Measurements from ENCODE around the gene GALNT17. TPM values are rescaled to one million over a fixed set of nuclear protein-coding genes. Genes with fewer than 3 reads are reported as not detected.

Gene GALNT17
- polyA plus RNA-seq, 1 donor (not counting 4 experiments of a cell fraction or from before 2014, with no cell fraction given), result not detected

DNA sequence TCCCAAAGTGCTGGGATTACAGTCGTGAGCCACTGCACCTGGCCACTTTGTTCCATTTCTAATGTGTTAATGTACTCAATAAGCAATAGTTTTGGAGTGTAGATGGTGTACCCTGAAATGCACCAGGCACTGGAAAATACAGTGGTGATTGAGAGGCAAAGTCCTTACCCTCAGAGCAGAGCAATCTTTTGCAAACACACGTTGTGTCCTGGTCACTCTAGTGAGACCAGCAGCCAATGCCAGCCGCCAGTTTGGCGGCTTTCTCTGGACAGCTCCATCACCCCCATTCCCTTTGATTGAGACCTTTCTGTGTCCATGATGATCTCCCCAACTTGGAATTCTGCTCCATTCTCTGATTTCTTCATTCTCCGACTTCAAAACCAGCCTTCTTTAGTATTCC, 231.3 kb downstream of the GALNT17 start:
- Histone ChIP-seq H3K36me3 (ENCODE audit: control insufficient read depth in 2 of 2, extremely low read depth in 1 of 2, insufficient read depth in 2 of 2, low read length in 2 of 2) (no peaks in the 10 kb centered on the region), H3K4me3 (ENCODE audit: control insufficient read depth in 2 of 3, extremely low read depth in 1 of 3, insufficient read depth in 2 of 3, low read depth in 1 of 3, low read length in 3 of 3) (no peak overlapping the region), H3K79me2 (ENCODE audit: control insufficient read depth, insufficient read depth, low read length) (no peaks in the 10 kb centered on the region), H3K9me3 (ENCODE audit: control insufficient read depth, low read depth, low read length) (peaks cover 2% of the 10 kb centered on the region), H3K4me1 (ENCODE audit: control insufficient read depth, extremely low read depth, insufficient read depth, low read length) (no peaks in the 10 kb centered on the region), H4K20me1 (ENCODE audit: control insufficient read depth, extremely low read depth, insufficient read depth, low read length) (no peaks in the 10 kb centered on the region), H3K9me1 (ENCODE audit: control insufficient read depth, extremely low read depth, insufficient read depth, low read length) (no peaks in the 10 kb centered on the region), H2AFZ (ENCODE audit: control insufficient read depth, low read length) (no peak overlapping the region), H3K4me2 (ENCODE audit: control insufficient read depth, extremely low read depth, insufficient read depth, low read depth, low read length) (no peak overlapping the region), H3K27ac (ENCODE audit: control insufficient read depth, insufficient read depth, low read length) (no peak overlapping the region), H3K9ac (ENCODE audit: control insufficient read depth, extremely low read depth, insufficient read depth, low read length) (no peak overlapping the region), H3K27me3 (ENCODE audit: control insufficient read depth, extremely low read depth, insufficient read depth, low read length) (no peaks in the 10 kb centered on the region)
- dilution Hi-C loops (cut with MboI; ENCODE audit: extremely low pct_ligation_motif_present, low sequenced_read_pairs), result no loop called here
- FAIRE-seq, result no peak
- DNase-seq (ENCODE audit: low read depth, low spot score), result no peak
- TF ChIP-seq, protein P1, sequence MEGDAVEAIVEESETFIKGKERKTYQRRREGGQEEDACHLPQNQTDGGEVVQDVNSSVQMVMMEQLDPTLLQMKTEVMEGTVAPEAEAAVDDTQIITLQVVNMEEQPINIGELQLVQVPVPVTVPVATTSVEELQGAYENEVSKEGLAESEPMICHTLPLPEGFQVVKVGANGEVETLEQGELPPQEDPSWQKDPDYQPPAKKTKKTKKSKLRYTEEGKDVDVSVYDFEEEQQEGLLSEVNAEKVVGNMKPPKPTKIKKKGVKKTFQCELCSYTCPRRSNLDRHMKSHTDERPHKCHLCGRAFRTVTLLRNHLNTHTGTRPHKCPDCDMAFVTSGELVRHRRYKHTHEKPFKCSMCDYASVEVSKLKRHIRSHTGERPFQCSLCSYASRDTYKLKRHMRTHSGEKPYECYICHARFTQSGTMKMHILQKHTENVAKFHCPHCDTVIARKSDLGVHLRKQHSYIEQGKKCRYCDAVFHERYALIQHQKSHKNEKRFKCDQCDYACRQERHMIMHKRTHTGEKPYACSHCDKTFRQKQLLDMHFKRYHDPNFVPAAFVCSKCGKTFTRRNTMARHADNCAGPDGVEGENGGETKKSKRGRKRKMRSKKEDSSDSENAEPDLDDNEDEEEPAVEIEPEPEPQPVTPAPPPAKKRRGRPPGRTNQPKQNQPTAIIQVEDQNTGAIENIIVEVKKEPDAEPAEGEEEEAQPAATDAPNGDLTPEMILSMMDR (optimal IDR thresholded peaks at IDR 0.05 in 1 of 3, IDR thresholded peaks at IDR 0.05 in 1 of 3, conservative IDR thresholded peaks at IDR 0.05 in 1 of 3; ENCODE audit: extremely low read depth in 1 of 3, insufficient read depth in 2 of 3, low read length in 3 of 3), result no peak
- no peak for TF ChIP-seq EZH2 (IDR thresholded peaks at IDR 0.05; ENCODE audit: low read length)

DNA sequence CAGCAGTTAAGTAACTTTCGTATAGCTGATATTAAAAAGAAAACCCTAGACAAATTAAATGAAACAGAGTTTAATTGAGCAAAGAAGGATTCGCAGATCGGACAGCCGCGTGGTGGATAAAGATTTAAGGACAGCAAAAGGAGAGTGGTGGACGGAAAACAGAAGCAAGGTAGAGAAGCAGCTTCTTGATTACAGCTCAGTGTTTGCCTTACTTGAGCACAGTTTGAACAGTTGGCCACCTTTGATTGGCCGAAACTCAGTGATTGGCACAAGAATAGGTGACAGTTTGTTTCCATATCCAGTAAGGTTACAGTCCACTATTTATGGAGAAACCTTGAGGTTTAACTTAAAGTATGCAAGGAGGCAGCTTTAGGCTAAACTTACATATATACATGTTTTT, 231.7 kb downstream of the GALNT17 start:
- H2AFZ ChIP-seq (ENCODE audit: control insufficient read depth, low read length), result no peak overlapping the region
- H3K36me3 ChIP-seq (ENCODE audit: control insufficient read depth in 2 of 2, extremely low read depth in 1 of 2, insufficient read depth in 2 of 2, low read length in 2 of 2), result no peaks in the 10 kb centered on the region
- TF ChIP-seq EZH2 (IDR thresholded peaks at IDR 0.05; ENCODE audit: low read length), result no peak
- TF ChIP-seq, protein P1 (optimal IDR thresholded peaks at IDR 0.05 in 1 of 3, IDR thresholded peaks at IDR 0.05 in 1 of 3, conservative IDR thresholded peaks at IDR 0.05 in 1 of 3; ENCODE audit: extremely low read depth in 1 of 3, insufficient read depth in 2 of 3, low read length in 3 of 3), result no peak
- DNase-seq (ENCODE audit: low read depth, low spot score), result no peak
- no peak for FAIRE-seq
- no peak overlapping the region for H3K4me2 ChIP-seq (ENCODE audit: control insufficient read depth, extremely low read depth, insufficient read depth, low read depth, low read length)
- no peak overlapping the region for H3K27ac ChIP-seq (ENCODE audit: control insufficient read depth, insufficient read depth, low read length)
- H3K9me3 ChIP-seq (ENCODE audit: control insufficient read depth, low read depth, low read length), result peaks cover 2% of the 10 kb centered on the region
- H3K4me1 ChIP-seq (ENCODE audit: control insufficient read depth, extremely low read depth, insufficient read depth, low read length), result no peaks in the 10 kb centered on the region
- no peaks in the 10 kb centered on the region for H3K9me1 ChIP-seq (ENCODE audit: control insufficient read depth, extremely low read depth, insufficient read depth, low read length)
- H3K9ac ChIP-seq (ENCODE audit: control insufficient read depth, extremely low read depth, insufficient read depth, low read length), result no peak overlapping the region
- H3K4me3 ChIP-seq (ENCODE audit: control insufficient read depth in 2 of 3, extremely low read depth in 1 of 3, insufficient read depth in 2 of 3, low read depth in 1 of 3, low read length in 3 of 3), result no peak overlapping the region
- dilution Hi-C loops (cut with MboI; ENCODE audit: extremely low pct_ligation_motif_present, low sequenced_read_pairs), result no loop called here
- H3K79me2 ChIP-seq (ENCODE audit: control insufficient read depth, insufficient read depth, low read length), result no peaks in the 10 kb centered on the region
- no peaks in the 10 kb centered on the region for H4K20me1 ChIP-seq (ENCODE audit: control insufficient read depth, extremely low read depth, insufficient read depth, low read length)
- H3K27me3 ChIP-seq (ENCODE audit: control insufficient read depth, extremely low read depth, insufficient read depth, low read length), result no peaks in the 10 kb centered on the region
